Neural progenitor cell (in vitro differentiated cells): ENCODE results near the gene APOC3.

Experiments used
- EZH2 ChIP-seq: fragments of 200-600 bp; sonication (generic); IDR thresholded peaks from 2 replicates; pipeline ENCODE4 v1.6.1; 2017; ENCODE audit warnings: antibody characterized with exemption, mild to moderate bottlenecking, moderate library complexity
- TF ChIP-seq, protein P1 (sequence below): fragments of 200-600 bp; sonication (generic); IDR thresholded peaks from 2 replicates; pipeline ENCODE4 v1.5.1; 2017; ENCODE audit warnings: antibody characterized with exemption, mild to moderate bottlenecking

DNA sequence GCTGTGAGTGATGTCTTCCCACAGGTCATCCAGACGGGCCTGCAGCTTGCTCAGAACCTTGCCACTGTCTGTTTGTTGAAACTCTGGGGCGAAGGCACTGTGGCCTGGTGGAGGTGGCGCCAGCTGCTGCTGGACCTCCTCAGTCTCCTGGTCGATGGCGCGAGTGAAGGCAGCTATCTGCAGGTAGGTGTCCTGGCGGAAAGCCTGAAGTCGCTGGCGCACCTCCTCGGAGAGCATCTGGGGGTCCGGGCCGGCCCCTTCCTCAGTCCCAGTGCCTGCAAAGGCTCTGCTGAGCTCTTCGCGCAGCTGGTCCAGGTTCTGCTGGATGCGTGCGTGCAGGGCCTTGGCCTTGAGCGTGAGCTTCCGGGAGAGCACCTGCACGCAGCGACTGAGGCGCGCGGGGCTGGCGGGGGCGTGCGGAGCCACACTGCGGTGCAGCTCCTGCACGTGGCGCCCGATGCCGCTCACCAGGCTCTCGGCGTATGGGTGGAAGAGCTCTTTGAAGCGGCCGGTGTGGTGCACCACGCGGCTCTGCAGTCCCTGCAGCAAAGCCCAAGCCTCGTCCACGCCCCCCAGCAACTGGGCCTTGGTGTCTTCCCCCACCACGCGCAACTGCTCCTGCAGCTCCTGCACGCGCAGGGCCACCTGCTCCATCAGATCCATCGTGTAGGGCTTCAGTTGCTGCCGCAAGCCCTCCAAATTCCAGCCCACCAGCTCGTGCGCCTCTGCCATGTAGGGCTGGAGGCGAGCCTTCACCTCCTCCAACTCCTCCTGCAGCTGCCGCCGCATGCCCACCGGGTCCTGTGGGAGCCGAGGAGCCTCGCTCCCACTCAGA lies 39.3 kb upstream of the APOC3 start:
- no peak for TF ChIP-seq EZH2
- TF ChIP-seq, protein P1, sequence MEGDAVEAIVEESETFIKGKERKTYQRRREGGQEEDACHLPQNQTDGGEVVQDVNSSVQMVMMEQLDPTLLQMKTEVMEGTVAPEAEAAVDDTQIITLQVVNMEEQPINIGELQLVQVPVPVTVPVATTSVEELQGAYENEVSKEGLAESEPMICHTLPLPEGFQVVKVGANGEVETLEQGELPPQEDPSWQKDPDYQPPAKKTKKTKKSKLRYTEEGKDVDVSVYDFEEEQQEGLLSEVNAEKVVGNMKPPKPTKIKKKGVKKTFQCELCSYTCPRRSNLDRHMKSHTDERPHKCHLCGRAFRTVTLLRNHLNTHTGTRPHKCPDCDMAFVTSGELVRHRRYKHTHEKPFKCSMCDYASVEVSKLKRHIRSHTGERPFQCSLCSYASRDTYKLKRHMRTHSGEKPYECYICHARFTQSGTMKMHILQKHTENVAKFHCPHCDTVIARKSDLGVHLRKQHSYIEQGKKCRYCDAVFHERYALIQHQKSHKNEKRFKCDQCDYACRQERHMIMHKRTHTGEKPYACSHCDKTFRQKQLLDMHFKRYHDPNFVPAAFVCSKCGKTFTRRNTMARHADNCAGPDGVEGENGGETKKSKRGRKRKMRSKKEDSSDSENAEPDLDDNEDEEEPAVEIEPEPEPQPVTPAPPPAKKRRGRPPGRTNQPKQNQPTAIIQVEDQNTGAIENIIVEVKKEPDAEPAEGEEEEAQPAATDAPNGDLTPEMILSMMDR = no peak
